Measurements from ENCODE around the gene PRR11. TPM values are rescaled to one million over a fixed set of nuclear protein-coding genes. Genes with fewer than 3 reads are reported as not detected.

PRR11 gene
- total and polyA plus RNA-seq, 2 experiments from 2014 or later, result 3.6 to 3.8 TPM

DNA sequence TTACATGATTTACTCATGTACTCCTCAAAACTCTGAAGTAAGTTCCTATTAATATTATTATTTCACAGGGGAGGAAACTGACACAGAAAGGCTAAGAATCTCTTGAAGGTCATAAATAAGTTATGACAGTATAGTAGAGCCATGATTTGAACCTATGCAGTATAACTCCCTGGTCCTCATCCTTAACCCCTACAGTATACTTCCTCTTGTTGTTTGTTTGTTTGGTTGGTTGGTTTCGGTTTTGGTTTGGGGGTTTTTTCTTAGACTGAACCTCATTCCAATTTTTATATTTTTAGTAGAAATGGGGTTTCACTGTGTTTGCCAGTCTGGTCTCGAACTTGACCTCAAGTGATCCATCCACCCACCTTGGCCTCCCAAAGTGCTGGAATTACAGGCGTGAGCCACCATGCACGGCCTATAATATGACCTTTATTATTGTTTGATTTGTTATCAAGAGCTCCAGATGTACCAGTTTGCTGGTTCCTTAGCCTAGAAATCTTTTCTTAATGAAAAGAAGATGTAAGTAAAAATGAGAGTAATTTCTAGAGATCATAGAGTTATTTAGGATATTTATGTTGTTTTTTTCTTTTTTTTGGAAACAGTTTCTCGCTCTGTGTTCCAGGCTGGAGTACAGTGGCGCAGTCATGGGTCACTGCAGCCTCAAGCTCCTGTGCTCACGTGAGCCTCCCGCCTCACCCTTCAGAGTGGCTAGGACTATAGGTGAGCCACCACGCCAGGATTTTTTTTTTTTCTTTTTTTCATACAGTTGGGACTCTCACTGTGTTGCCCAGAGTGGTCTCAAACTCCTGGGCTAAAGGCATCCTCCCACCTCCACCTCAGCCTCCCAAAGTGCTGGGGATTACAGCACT, 4.8 kb downstream of the PRR11 start:
- WGBS (ENCODE audit: low lambda C conversion rate, missing lambda C conversion rate), result 94% methylated on average over 9 of the region's 9 CpGs

DNA sequence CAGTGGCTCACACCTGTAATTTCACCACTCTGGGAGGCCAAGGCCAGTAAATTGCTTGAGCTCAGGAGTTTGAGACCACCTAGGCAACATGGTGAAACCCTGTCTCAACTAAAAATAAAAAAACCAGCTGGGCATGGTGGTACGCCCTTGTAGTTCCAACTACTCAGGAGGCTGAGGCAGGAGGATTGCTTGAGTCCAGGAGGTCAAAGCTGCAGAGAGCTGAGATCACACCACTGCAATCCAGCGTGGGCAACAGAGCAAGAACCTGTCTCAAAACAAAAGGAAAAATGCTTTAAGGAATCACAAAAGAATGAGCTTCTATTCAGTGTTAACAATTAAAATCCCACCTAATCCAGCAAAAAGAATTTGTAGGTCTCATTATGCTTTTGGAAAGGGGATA, 5.9 kb downstream of the PRR11 start:
- Histone ChIP-seq H3K27ac (no peak overlapping the region), H3K4me2 (no peak overlapping the region), H3K9me2 (replicated peaks; ENCODE audit: insufficient read depth) (no peaks in the 10 kb centered on the region), H3K36me3 (replicated peaks; ENCODE audit: insufficient read depth, low read depth) (no peaks in the 10 kb centered on the region), H3K27me3 (no peaks in the 10 kb centered on the region), H3K9me3 (ENCODE audit: low read depth) (no peaks in the 10 kb centered on the region), H2AFZ (no peak overlapping the region), H3K79me2 (peaks cover 57% of the 10 kb centered on the region), H4K20me1 (ENCODE audit: insufficient read depth, poor library complexity, severe bottlenecking) (no peaks in the 10 kb centered on the region), H3K4me1 (ENCODE audit: insufficient read depth) (no peaks in the 10 kb centered on the region), H3K4me3 (no peak overlapping the region)
- no peak for DNase-seq (ENCODE audit: low spot score)
- WGBS (ENCODE audit: low lambda C conversion rate, missing lambda C conversion rate), result 100% methylated on average over 2 of the region's 2 CpGs
- TF ChIP-seq, protein P1, sequence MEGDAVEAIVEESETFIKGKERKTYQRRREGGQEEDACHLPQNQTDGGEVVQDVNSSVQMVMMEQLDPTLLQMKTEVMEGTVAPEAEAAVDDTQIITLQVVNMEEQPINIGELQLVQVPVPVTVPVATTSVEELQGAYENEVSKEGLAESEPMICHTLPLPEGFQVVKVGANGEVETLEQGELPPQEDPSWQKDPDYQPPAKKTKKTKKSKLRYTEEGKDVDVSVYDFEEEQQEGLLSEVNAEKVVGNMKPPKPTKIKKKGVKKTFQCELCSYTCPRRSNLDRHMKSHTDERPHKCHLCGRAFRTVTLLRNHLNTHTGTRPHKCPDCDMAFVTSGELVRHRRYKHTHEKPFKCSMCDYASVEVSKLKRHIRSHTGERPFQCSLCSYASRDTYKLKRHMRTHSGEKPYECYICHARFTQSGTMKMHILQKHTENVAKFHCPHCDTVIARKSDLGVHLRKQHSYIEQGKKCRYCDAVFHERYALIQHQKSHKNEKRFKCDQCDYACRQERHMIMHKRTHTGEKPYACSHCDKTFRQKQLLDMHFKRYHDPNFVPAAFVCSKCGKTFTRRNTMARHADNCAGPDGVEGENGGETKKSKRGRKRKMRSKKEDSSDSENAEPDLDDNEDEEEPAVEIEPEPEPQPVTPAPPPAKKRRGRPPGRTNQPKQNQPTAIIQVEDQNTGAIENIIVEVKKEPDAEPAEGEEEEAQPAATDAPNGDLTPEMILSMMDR (IDR thresholded peaks at IDR 0.05; ENCODE audit: poor library complexity), result no peak
- TF ChIP-seq EZH2 (IDR thresholded peaks at IDR 0.05; ENCODE audit: borderline replicate concordance) (no peak), EZH2phosphoT487 (IDR thresholded peaks at IDR 0.05; ENCODE audit: low read depth, severe bottlenecking, unreplicated experiment) (no peak)

More for the DNA sequence above, 4.8 kb downstream of the PRR11 start:
- H3K9me3 ChIP-seq (ENCODE audit: low read depth), result no peaks in the 10 kb centered on the region
- TF ChIP-seq, protein P1 (IDR thresholded peaks at IDR 0.05; ENCODE audit: poor library complexity), result no peak
- no peak for TF ChIP-seq EZH2phosphoT487 (IDR thresholded peaks at IDR 0.05; ENCODE audit: low read depth, severe bottlenecking, unreplicated experiment)
- H3K27ac ChIP-seq, result no peak overlapping the region
- peaks cover 57% of the 10 kb centered on the region for H3K79me2 ChIP-seq
- no peaks in the 10 kb centered on the region for H3K4me1 ChIP-seq (ENCODE audit: insufficient read depth)
- H3K9me2 ChIP-seq (replicated peaks; ENCODE audit: insufficient read depth), result no peaks in the 10 kb centered on the region
- H3K27me3 ChIP-seq, result no peaks in the 10 kb centered on the region
- H3K36me3 ChIP-seq (replicated peaks; ENCODE audit: insufficient read depth, low read depth), result no peaks in the 10 kb centered on the region
- no peak for DNase-seq (ENCODE audit: low spot score)
- H2AFZ ChIP-seq, result no peak overlapping the region
- no peaks in the 10 kb centered on the region for H4K20me1 ChIP-seq (ENCODE audit: insufficient read depth, poor library complexity, severe bottlenecking)
- no peak overlapping the region for H3K4me3 ChIP-seq
- H3K4me2 ChIP-seq, result no peak overlapping the region

DNA sequence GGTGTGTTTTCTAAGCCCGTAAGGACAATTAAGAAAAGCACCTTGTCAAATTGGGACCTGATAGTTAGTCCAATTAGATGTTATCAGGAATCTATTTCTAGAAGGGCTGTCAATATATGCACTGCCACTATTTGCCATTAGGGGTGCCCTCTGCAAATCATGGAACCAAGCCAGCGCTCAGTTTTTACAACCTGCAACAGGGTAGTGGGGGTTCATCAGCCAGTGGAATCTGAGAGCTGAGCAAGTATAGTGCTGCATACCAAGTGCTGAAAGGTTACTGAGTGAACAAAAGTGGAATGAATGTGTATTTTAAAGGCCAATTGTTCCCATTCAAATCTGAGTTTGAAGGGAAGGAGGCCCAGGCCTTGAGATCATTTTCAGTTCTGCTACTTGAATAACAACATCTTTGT, 10.4 kb downstream of the PRR11 start:
- H3K27ac ChIP-seq, result no peak overlapping the region
- DNase-seq (ENCODE audit: low spot score), result peak; percentile 70
- 78% methylated on average over 2 of the region's 2 CpGs for WGBS (ENCODE audit: low lambda C conversion rate, missing lambda C conversion rate)

More for the DNA sequence above, 10.4 kb downstream of the PRR11 start:
- no peak overlapping the region for H3K4me3 ChIP-seq
- no peaks in the 10 kb centered on the region for H3K4me1 ChIP-seq (ENCODE audit: insufficient read depth)
- no peaks in the 10 kb centered on the region for H3K9me3 ChIP-seq (ENCODE audit: low read depth)
- no peaks in the 10 kb centered on the region for H4K20me1 ChIP-seq (ENCODE audit: insufficient read depth, poor library complexity, severe bottlenecking)
- H3K9me2 ChIP-seq (replicated peaks; ENCODE audit: insufficient read depth), result no peaks in the 10 kb centered on the region
- no peaks in the 10 kb centered on the region for H3K36me3 ChIP-seq (replicated peaks; ENCODE audit: insufficient read depth, low read depth)
- TF ChIP-seq EZH2 (IDR thresholded peaks at IDR 0.05; ENCODE audit: borderline replicate concordance) (no peak), EZH2phosphoT487 (IDR thresholded peaks at IDR 0.05; ENCODE audit: low read depth, severe bottlenecking, unreplicated experiment) (no peak)
- TF ChIP-seq, protein P1 (IDR thresholded peaks at IDR 0.05; ENCODE audit: poor library complexity), result peak; percentile 46
- H3K27me3 ChIP-seq, result no peaks in the 10 kb centered on the region
- H3K79me2 ChIP-seq, result peaks cover 32% of the 10 kb centered on the region
- peak overlapping the region; percentile 23 for H2AFZ ChIP-seq
- no peak overlapping the region for H3K4me2 ChIP-seq
